ENCODE data around the gene BPIFA3.

The BPIFA3 gene

DNA sequence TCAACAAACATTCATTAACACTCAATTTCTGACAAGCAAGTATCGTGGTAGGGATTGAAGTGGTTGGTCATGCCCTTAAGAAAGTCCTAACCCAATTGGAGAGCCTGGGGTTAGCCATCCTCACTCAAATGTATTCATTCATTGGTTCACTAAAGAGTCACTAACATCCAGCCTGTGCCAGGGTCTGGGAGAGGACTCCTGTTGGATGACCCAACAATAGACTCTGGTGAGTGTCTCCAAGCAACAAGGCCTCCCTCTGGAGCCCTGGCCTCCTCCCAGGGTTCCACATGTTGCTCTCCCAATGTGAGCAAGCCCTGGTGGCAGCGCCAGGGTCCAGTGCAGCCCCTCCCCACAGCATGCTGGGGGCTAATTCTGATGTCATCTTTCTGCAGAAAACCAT, at the start of gene BPIFA3:
BPIFA3 (plus strand) TSS at position 301 of the 400 bp plus-strand sequence. CDS start 185 bp downstream, outside the sequence.
- CTCF ChIA-PET: no interaction called here
- TF ChIP-seq BHLHE40 (IDR thresholded peaks at IDR 0.05; ENCODE audit: borderline replicate concordance) (no peak), ELF4 (IDR thresholded peaks at IDR 0.05) (no peak)
- TF ChIP-seq, protein P1, sequence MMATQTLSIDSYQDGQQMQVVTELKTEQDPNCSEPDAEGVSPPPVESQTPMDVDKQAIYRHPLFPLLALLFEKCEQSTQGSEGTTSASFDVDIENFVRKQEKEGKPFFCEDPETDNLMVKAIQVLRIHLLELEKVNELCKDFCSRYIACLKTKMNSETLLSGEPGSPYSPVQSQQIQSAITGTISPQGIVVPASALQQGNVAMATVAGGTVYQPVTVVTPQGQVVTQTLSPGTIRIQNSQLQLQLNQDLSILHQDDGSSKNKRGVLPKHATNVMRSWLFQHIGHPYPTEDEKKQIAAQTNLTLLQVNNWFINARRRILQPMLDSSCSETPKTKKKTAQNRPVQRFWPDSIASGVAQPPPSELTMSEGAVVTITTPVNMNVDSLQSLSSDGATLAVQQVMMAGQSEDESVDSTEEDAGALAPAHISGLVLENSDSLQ (IDR thresholded peaks at IDR 0.05): no peak
- DNase-seq (ENCODE audit: extremely low spot score): no peak
- POLR2A ChIA-PET: no interaction called here

GRCh38 chr20:33167859-33168258, 49.3 kb upstream of the BPIFA3 start, which contains the start of gene BPIFA2:
TSS of gene BPIFA2 (plus strand) at chr20:33168159. CDS start at chr20:33169146, 987 bp downstream.
- CTCF ChIA-PET: no interaction called here
- TF ChIP-seq ARNT (IDR thresholded peaks at IDR 0.05) (no peak), BHLHE40 (IDR thresholded peaks at IDR 0.05; ENCODE audit: borderline replicate concordance) (no peak), ELF4 (IDR thresholded peaks at IDR 0.05) (no peak), LEF1 (IDR thresholded peaks at IDR 0.05; ENCODE audit: borderline replicate concordance) (no peak), FOXM1 (IDR thresholded peaks at IDR 0.05; ENCODE audit: borderline replicate concordance) (no peak), FOXK2 (IDR thresholded peaks at IDR 0.05) (no peak), FOXA1 (IDR thresholded peaks at IDR 0.05) (no peak), CTBP1 (IDR thresholded peaks at IDR 0.05; ENCODE audit: borderline replicate concordance) (no peak), L3MBTL2 (conservative IDR thresholded peaks at IDR 0.05) (no peak), NFRKB (IDR thresholded peaks at IDR 0.05) (no peak), SUZ12 (IDR thresholded peaks at IDR 0.05) (no peak), TARDBP (IDR thresholded peaks at IDR 0.05) (no peak), ZNF384 (IDR thresholded peaks at IDR 0.05) (no peak), HDGF (IDR thresholded peaks at IDR 0.05; ENCODE audit: borderline replicate concordance) (no peak), SP1 (IDR thresholded peaks at IDR 0.05) (no peak)
- TF ChIP-seq, protein P1 (IDR thresholded peaks at IDR 0.05): no peak
- POLR2A ChIA-PET: no interaction called here
- DNase-seq (ENCODE audit: extremely low spot score): no peak

DNA sequence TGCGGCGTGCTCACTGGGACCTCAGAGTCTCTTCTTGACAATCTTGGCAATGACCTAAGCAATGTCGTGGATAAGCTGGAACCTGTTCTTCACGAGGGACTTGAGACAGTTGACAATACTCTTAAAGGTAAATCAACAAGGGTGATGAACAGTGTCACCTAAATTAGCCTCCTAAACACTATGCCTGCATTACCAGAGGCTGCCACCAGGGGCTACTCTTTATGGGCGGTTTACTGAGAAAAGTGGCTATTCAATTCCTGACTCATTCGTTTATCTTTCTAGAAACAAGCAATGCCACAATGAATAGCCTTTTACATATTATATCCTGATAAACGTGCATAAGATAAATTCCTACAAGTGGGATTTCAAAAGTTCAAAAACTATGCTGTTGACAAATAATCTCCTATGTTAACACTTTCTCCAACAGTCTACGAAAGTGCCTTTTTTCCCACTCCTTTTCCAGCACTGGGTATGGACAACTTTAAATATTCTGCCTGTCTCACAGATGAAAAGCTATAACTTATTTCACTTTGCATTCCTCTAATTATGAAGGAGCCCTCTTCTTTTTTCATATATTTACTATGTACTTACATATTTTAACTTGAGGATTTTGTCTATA, 47.9 kb upstream of the BPIFA3 start:
- ChIA-PET CTCF (no interaction called here), POLR2A (no interaction called here)
- DNase-seq (ENCODE audit: extremely low spot score): no peak
- TF ChIP-seq BHLHE40 (IDR thresholded peaks at IDR 0.05; ENCODE audit: borderline replicate concordance) (no peak), FOXK2 (IDR thresholded peaks at IDR 0.05) (no peak), SUZ12 (IDR thresholded peaks at IDR 0.05) (no peak), ZNF384 (IDR thresholded peaks at IDR 0.05) (no peak), LEF1 (IDR thresholded peaks at IDR 0.05; ENCODE audit: borderline replicate concordance) (no peak), SP1 (IDR thresholded peaks at IDR 0.05) (no peak), FOXM1 (IDR thresholded peaks at IDR 0.05; ENCODE audit: borderline replicate concordance) (no peak), ELF4 (IDR thresholded peaks at IDR 0.05) (no peak), HDGF (IDR thresholded peaks at IDR 0.05; ENCODE audit: borderline replicate concordance) (no peak), L3MBTL2 (conservative IDR thresholded peaks at IDR 0.05) (no peak), NFRKB (IDR thresholded peaks at IDR 0.05) (no peak), ARNT (IDR thresholded peaks at IDR 0.05) (no peak), TARDBP (IDR thresholded peaks at IDR 0.05) (no peak), FOXA1 (IDR thresholded peaks at IDR 0.05) (no peak)
- TF ChIP-seq, protein P1 (IDR thresholded peaks at IDR 0.05): no peak

DNA sequence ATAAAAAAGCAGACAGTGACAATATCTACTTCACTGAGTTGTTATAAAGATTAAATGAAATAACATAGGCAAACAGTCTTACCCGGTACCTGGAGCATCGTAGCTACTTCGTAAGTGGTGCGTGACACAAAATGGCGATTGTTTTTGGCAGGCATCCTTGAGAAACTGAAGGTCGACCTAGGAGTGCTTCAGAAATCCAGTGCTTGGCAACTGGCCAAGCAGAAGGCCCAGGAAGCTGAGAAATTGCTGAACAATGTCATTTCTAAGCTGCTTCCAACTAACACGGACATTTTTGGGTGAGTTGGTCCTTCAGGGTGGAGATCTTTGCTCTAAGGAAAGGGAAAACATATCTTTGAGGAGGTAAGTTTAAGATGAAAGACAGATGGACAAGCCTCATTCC, 44.4 kb upstream of the BPIFA3 start:
- DNase-seq (ENCODE audit: extremely low spot score): no peak
- CTCF ChIA-PET: no interaction called here
- POLR2A ChIA-PET: no interaction called here
- TF ChIP-seq, protein P1 (IDR thresholded peaks at IDR 0.05): no peak
- TF ChIP-seq ZNF384 (IDR thresholded peaks at IDR 0.05) (no peak), LEF1 (IDR thresholded peaks at IDR 0.05; ENCODE audit: borderline replicate concordance) (no peak), FOXK2 (IDR thresholded peaks at IDR 0.05) (no peak), L3MBTL2 (conservative IDR thresholded peaks at IDR 0.05) (no peak), TARDBP (IDR thresholded peaks at IDR 0.05) (no peak), HDGF (IDR thresholded peaks at IDR 0.05; ENCODE audit: borderline replicate concordance) (no peak), ELF4 (IDR thresholded peaks at IDR 0.05) (no peak), CTBP1 (IDR thresholded peaks at IDR 0.05; ENCODE audit: borderline replicate concordance) (no peak), SUZ12 (IDR thresholded peaks at IDR 0.05) (no peak), BHLHE40 (IDR thresholded peaks at IDR 0.05; ENCODE audit: borderline replicate concordance) (no peak), NFRKB (IDR thresholded peaks at IDR 0.05) (no peak)

DNA sequence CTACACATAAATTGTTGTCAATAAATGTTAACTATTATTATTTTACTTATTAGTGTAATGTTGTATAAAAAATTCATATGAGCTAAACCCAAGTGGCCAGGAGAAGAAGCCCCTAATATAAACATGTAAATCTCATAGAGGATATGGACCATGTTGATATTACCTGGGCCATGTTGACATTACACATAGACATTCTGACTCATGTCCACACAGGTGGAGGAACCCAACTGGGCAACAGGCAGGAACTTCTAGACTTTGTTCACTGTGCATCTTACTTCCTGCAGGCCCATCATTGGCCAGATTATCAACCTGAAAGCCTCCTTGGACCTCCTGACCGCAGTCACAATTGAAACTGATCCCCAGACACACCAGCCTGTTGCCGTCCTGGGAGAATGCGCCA, 42.0 kb upstream of the BPIFA3 start:
- ChIA-PET POLR2A (no interaction called here), CTCF (interaction anchor here (0.6 kb wide), 1 partner anchor 144 kb away, joined by 7 read pairs; no protein-coding TSS in a partner anchor)
- no peak for DNase-seq (ENCODE audit: extremely low spot score)
- TF ChIP-seq BHLHE40 (IDR thresholded peaks at IDR 0.05; ENCODE audit: borderline replicate concordance): no peak
- no peak for TF ChIP-seq FOXM1 (IDR thresholded peaks at IDR 0.05; ENCODE audit: borderline replicate concordance)
- no peak for TF ChIP-seq SUZ12 (IDR thresholded peaks at IDR 0.05)
- TF ChIP-seq NFRKB (IDR thresholded peaks at IDR 0.05): no peak
- TF ChIP-seq L3MBTL2 (conservative IDR thresholded peaks at IDR 0.05): no peak
- no peak for TF ChIP-seq FOXK2 (IDR thresholded peaks at IDR 0.05)
- no peak for TF ChIP-seq FOXA1 (IDR thresholded peaks at IDR 0.05)
- no peak for TF ChIP-seq HDGF (IDR thresholded peaks at IDR 0.05; ENCODE audit: borderline replicate concordance)
- no peak for TF ChIP-seq ZNF384 (IDR thresholded peaks at IDR 0.05)
- TF ChIP-seq SP1 (IDR thresholded peaks at IDR 0.05): no peak
- TF ChIP-seq LEF1 (IDR thresholded peaks at IDR 0.05; ENCODE audit: borderline replicate concordance): no peak
- no peak for TF ChIP-seq TARDBP (IDR thresholded peaks at IDR 0.05)
- no peak for TF ChIP-seq ELF4 (IDR thresholded peaks at IDR 0.05)
- TF ChIP-seq, protein P1 (IDR thresholded peaks at IDR 0.05): no peak
- no peak for TF ChIP-seq ARNT (IDR thresholded peaks at IDR 0.05)
- TF ChIP-seq CTBP1 (IDR thresholded peaks at IDR 0.05; ENCODE audit: borderline replicate concordance): no peak

Measured in HEK293T (cell line).